SK-N-SH treated with all-trans-retinoic acid at 6 μM for 48 hours (cell line): ENCODE data around the gene TOP1.

ENCODE experiments used
- ATAC-seq: fragments of 200-7000 bp; cut with Tn5 transposase; 3 replicates; pipeline ENCODE4 v1.9.1; 2020; ENCODE audit warnings: mild to moderate bottlenecking, moderate library complexity
- ARNTL ChIP-seq: fragments of 450-650 bp; formaldehyde crosslinking; IDR thresholded peaks from 2 replicates; pipeline ENCODE4 v1.5.0; 2020; ENCODE audit warnings: low read depth, mild to moderate bottlenecking, moderate library complexity, borderline replicate concordance
- BACH2 ChIP-seq: fragments of 250-450 bp; sonication (Bioruptor Pico); IDR thresholded peaks from 2 replicates; pipeline ENCODE4 v1.9.0; 2021; ENCODE audit warnings: mild to moderate bottlenecking, borderline replicate concordance
- CREB5 ChIP-seq: fragments of 250-450 bp; sonication (Bioruptor Pico); IDR thresholded peaks from 2 replicates; pipeline ENCODE4 v1.5.1; 2020; ENCODE audit warnings: low read depth, mild to moderate bottlenecking, moderate library complexity
- CSDC2 ChIP-seq: fragments of 250-450 bp; sonication (Bioruptor Pico); IDR thresholded peaks from 2 replicates; pipeline ENCODE4 v1.5.0; 2020; ENCODE audit warnings: mild to moderate bottlenecking, moderate library complexity
- CSRNP3 ChIP-seq: fragments of 250-450 bp; sonication (Bioruptor Pico); IDR thresholded peaks from 2 replicates; pipeline ENCODE4 v1.5.1; 2021; ENCODE audit warnings: mild to moderate bottlenecking, moderate library complexity
- ESRRG ChIP-seq: fragments of 250-450 bp; sonication (Bioruptor Pico); IDR thresholded peaks from 2 replicates; pipeline ENCODE4 v1.6.1; 2021; ENCODE audit warnings: mild to moderate bottlenecking
- GLIS3 ChIP-seq: fragments of 250-450 bp; sonication (Bioruptor Pico); IDR thresholded peaks from 2 replicates; pipeline ENCODE4 v1.5.0; 2020; ENCODE audit warnings: mild to moderate bottlenecking, moderate library complexity
- ISL1 ChIP-seq: fragments of 250-450 bp; sonication (Bioruptor Pico); IDR thresholded peaks from 2 replicates; pipeline ENCODE4 v2.1.2; 2022; ENCODE audit warnings: mild to moderate bottlenecking, moderate library complexity
- OSR1 ChIP-seq: fragments of 250-450 bp; sonication (Bioruptor Pico); IDR thresholded peaks from 2 replicates; pipeline ENCODE4 v1.8.0; 2022; ENCODE audit warnings: moderate library complexity, mild to moderate bottlenecking, inconsistent platforms
- PATZ1 ChIP-seq: fragments of 250-450 bp; sonication (Bioruptor Pico); IDR thresholded peaks from 2 replicates; pipeline ENCODE4 v1.8.0; 2020; ENCODE audit warnings: mild to moderate bottlenecking, moderate library complexity, borderline replicate concordance
- POU6F1 ChIP-seq: fragments of 250-450 bp; sonication (Bioruptor Pico); IDR thresholded peaks from 2 replicates; pipeline ENCODE4 v1.8.0; 2021; ENCODE audit warnings: low read depth, mild to moderate bottlenecking, moderate library complexity, borderline replicate concordance
- PPARA ChIP-seq: fragments of 250-450 bp; sonication (Bioruptor Pico); IDR thresholded peaks from 2 replicates; pipeline ENCODE4 v1.5.0; 2020; ENCODE audit warnings: mild to moderate bottlenecking, borderline replicate concordance
- RARB ChIP-seq: fragments of 250-450 bp; sonication (Bioruptor Pico); IDR thresholded peaks from 2 replicates; pipeline ENCODE4 v1.8.0; 2021; ENCODE audit warnings: mild to moderate bottlenecking, moderate library complexity
- TCF4 ChIP-seq: fragments of 250-450 bp; sonication (Bioruptor Pico); IDR thresholded peaks from 2 replicates; pipeline ENCODE4 v1.8.0; 2021; ENCODE audit warnings: mild to moderate bottlenecking, moderate library complexity, borderline replicate concordance
- TOX ChIP-seq: fragments of 250-450 bp; sonication (Bioruptor Pico); IDR thresholded peaks from 2 replicates; pipeline ENCODE4 v1.8.0; 2021; ENCODE audit warnings: mild to moderate bottlenecking, moderate library complexity, borderline replicate concordance
- TSHZ2 ChIP-seq: fragments of 250-450 bp; sonication (Bioruptor Pico); IDR thresholded peaks from 2 replicates; pipeline ENCODE4 v1.5.0; 2020; ENCODE audit warnings: mild to moderate bottlenecking, moderate library complexity
- ZC3H10 ChIP-seq: fragments of 250-450 bp; sonication (Bioruptor Pico); IDR thresholded peaks from 2 replicates; pipeline ENCODE4 v1.5.1; 2021; ENCODE audit warnings: mild to moderate bottlenecking, moderate library complexity
- ZFP3 ChIP-seq: fragments of 250-450 bp; sonication (Bioruptor Pico); IDR thresholded peaks from 2 replicates; pipeline ENCODE4 v1.5.0; 2020; ENCODE audit warnings: mild to moderate bottlenecking, moderate library complexity
- ZFP30 ChIP-seq: fragments of 450-650 bp; formaldehyde crosslinking; IDR thresholded peaks from 2 replicates; pipeline ENCODE4 v1.5.0; 2022; ENCODE audit warnings: mild to moderate bottlenecking, moderate library complexity
- ZNF565 ChIP-seq: fragments of 450-650 bp; formaldehyde crosslinking; conservative IDR thresholded peaks from 2 replicates; pipeline ENCODE4 v1.5.0; 2020; ENCODE audit warnings: low read depth, mild to moderate bottlenecking, moderate library complexity
- ZNF70 ChIP-seq: fragments of 450-650 bp; formaldehyde crosslinking; IDR thresholded peaks from 2 replicates; pipeline ENCODE4 v1.5.0; 2020; ENCODE audit warnings: mild to moderate bottlenecking, moderate library complexity
- ZNF8 ChIP-seq: fragments of 450-650 bp; formaldehyde crosslinking; IDR thresholded peaks from 2 replicates; pipeline ENCODE4 v1.5.0; 2020; ENCODE audit warnings: mild to moderate bottlenecking, moderate library complexity

TOP1 gene

GRCh38 chr20:41065716-41066115 lies 37.1 kb downstream of the TOP1 start:
- TF ChIP-seq RARB (CRISPR knock-in tag): no peak
- no peak for TF ChIP-seq BACH2
- no peak for TF ChIP-seq CSDC2 (CRISPR knock-in tag)
- no peak for TF ChIP-seq ZNF8 (CRISPR knock-in tag)
- no peak for TF ChIP-seq ZNF70 (CRISPR knock-in tag)
- TF ChIP-seq ARNTL (CRISPR knock-in tag): no peak
- no peak for TF ChIP-seq ESRRG (CRISPR knock-in tag)
- no peak for TF ChIP-seq TOX (CRISPR knock-in tag)
- TF ChIP-seq POU6F1 (CRISPR knock-in tag): no peak
- no peak for TF ChIP-seq ISL1 (CRISPR knock-in tag)
- TF ChIP-seq ZFP30: no peak
- no peak for TF ChIP-seq CREB5
- no peak for TF ChIP-seq TCF4 (CRISPR knock-in tag)
- no peak for TF ChIP-seq TSHZ2 (CRISPR knock-in tag)
- no peak for TF ChIP-seq ZNF565
- no peak for TF ChIP-seq PPARA
- TF ChIP-seq OSR1: no peak
- ATAC-seq: no peak

GRCh38 chr20:41068806-41069205 lies 40.2 kb downstream of the TOP1 start:
- ATAC-seq: no peak
- no peak for TF ChIP-seq BACH2
- TF ChIP-seq GLIS3 (CRISPR knock-in tag): no peak
- no peak for TF ChIP-seq ZFP3 (CRISPR knock-in tag)
- TF ChIP-seq TCF4 (CRISPR knock-in tag): no peak
- TF ChIP-seq OSR1: no peak
- no peak for TF ChIP-seq CSDC2 (CRISPR knock-in tag)
- no peak for TF ChIP-seq PATZ1 (CRISPR knock-in tag)
- no peak for TF ChIP-seq TOX (CRISPR knock-in tag)
- no peak for TF ChIP-seq ARNTL (CRISPR knock-in tag)
- no peak for TF ChIP-seq ZNF565
- TF ChIP-seq PPARA: no peak
- no peak for TF ChIP-seq CREB5
- no peak for TF ChIP-seq ZC3H10 (CRISPR knock-in tag)
- no peak for TF ChIP-seq ZNF70 (CRISPR knock-in tag)
- no peak for TF ChIP-seq ISL1 (CRISPR knock-in tag)

GRCh38 chr20:41072190-41072863 lies 43.7 kb downstream of the TOP1 start:
- TF ChIP-seq CSRNP3 (no peak), TCF4 (CRISPR knock-in tag) (no peak), ZFP30 (no peak), ZFP3 (CRISPR knock-in tag) (no peak), BACH2 (no peak), CSDC2 (CRISPR knock-in tag) (0 out of 2 replicates have a peak, but pooled peaks have one; percentile 17), CREB5 (no peak), POU6F1 (CRISPR knock-in tag) (0 out of 2 replicates have a peak, but pooled peaks have one; percentile 13)
- TF ChIP-seq, all 23 proteins: peak for 2
- ATAC-seq: peak; percentile 94
